CD14-positive monocyte (primary cell): ENCODE data around the gene PIK3AP1. TPM values are rescaled to one million over a fixed set of nuclear protein-coding genes. Genes with fewer than 3 reads are reported as not detected.

Source experiments
- DNase-seq, 3 donors: peaks; one replicate each; pipeline ENCODE4 v3.0.0-alpha.2; 2011 to 2022
- H2AFZ ChIP-seq: 2 replicates; pipeline ENCODE4 v1.6.0; 2012; ENCODE audit warnings: mild to moderate bottlenecking, low read depth, low read length, inconsistent platforms; ENCODE audit not compliant: insufficient read depth, poor library complexity, severe bottlenecking
- H3K27ac ChIP-seq, 2 donors: 1 replicate in 1 of 2; 2 replicates in 1 of 2; pipeline ENCODE4 v1.5.1; 2012 to 2013; ENCODE audit warnings: low read length in 2 of 2, control low read depth in 1 of 2, inconsistent platforms in 1 of 2, low read depth in 1 of 2, mild to moderate bottlenecking in 1 of 2
- H3K27me3 ChIP-seq, 2 donors: one replicate each; pipeline versions ENCODE4 v1.6.0 to v1.6.1; 2011 to 2013; ENCODE audit warnings: low read length in 2 of 2; ENCODE audit not compliant: control insufficient read depth in 2 of 2, insufficient read depth in 2 of 2
- H3K36me3 ChIP-seq, 2 donors: replicated peaks in 1 of 2; 1 replicate in 1 of 2; 2 replicates in 1 of 2; pipeline versions ENCODE4 v1.5.1 to v1.6.1; 2012 to 2013; ENCODE audit warnings: low read length in 2 of 2, control low read depth in 1 of 2, inconsistent platforms in 1 of 2, mild to moderate bottlenecking in 1 of 2; ENCODE audit not compliant: insufficient read depth in 2 of 2, control insufficient read depth in 1 of 2
- H3K4me1 ChIP-seq, 2 donors: 1 replicate in 1 of 2; 2 replicates in 1 of 2; pipeline versions ENCODE4 v1.5.1 to v1.6.1; 2012 to 2013; ENCODE audit warnings: low read length in 2 of 2, control low read depth in 1 of 2, inconsistent platforms in 1 of 2, mild to moderate bottlenecking in 1 of 2, moderate library complexity in 1 of 2; ENCODE audit not compliant: insufficient read depth in 2 of 2, control insufficient read depth in 1 of 2
- H3K4me2 ChIP-seq: replicated peaks from 2 replicates; pipeline ENCODE3; 2012; ENCODE audit warnings: low read length, moderate library complexity, mild to moderate bottlenecking; ENCODE audit not compliant: poor library complexity, severe bottlenecking; ENCODE audit errors: extremely low read depth
- H3K4me3 ChIP-seq, 3 experiments: fragments of 200-600 bp in 1 of 3; sonication (generic) in 1 of 3; replicated peaks in 1 of 3; 1 replicate in 2 of 3; 2 replicates in 1 of 3; pipeline ENCODE4 v1.5.1; 2011 to 2013; ENCODE audit warnings: low read length in 3 of 3, mild to moderate bottlenecking in 3 of 3, control low read depth in 2 of 3, low read depth in 2 of 3, inconsistent platforms in 1 of 3, moderate library complexity in 1 of 3
- H3K79me2 ChIP-seq: 2 replicates; pipeline ENCODE4 v1.6.0; 2012; ENCODE audit warnings: mild to moderate bottlenecking, control low read depth, inconsistent platforms, low read length, moderate library complexity; ENCODE audit not compliant: insufficient read depth
- H3K9ac ChIP-seq: 2 replicates; pipeline ENCODE4 v1.6.0; 2017; ENCODE audit warnings: low read length, mild to moderate bottlenecking; ENCODE audit not compliant: insufficient read depth, poor library complexity, severe bottlenecking
- H3K9me3 ChIP-seq, 2 donors: replicated peaks in 1 of 2; 1 replicate in 1 of 2; 2 replicates in 1 of 2; pipeline versions ENCODE4 v1.5.1 to v1.6.1; 2012 to 2013; ENCODE audit warnings: low read length in 2 of 2, control low read depth in 1 of 2; ENCODE audit not compliant: control insufficient read depth in 1 of 2, insufficient read depth in 1 of 2
- H4K20me1 ChIP-seq: 2 replicates; pipeline ENCODE4 v1.6.0; 2012; ENCODE audit warnings: mild to moderate bottlenecking, low read length, control low read depth, moderate library complexity; ENCODE audit not compliant: insufficient read depth
- H3K27ac Mint-ChIP-seq, 7 donors: one replicate each; pipeline ENCODE4 v1.8.0; 2020; ENCODE audit warnings: mild to moderate bottlenecking in 7 of 7, mixed read lengths in 7 of 7, moderate library complexity in 6 of 7, inconsistent platforms in 2 of 7
- H3K27me3 Mint-ChIP-seq, 3 donors: one replicate each; pipeline ENCODE4 v1.8.0; 2021 to 2022; ENCODE audit warnings: low read depth in 3 of 3, mild to moderate bottlenecking in 3 of 3, mixed read lengths in 3 of 3, moderate library complexity in 3 of 3, inconsistent platforms in 1 of 3
- H3K36me3 Mint-ChIP-seq, 2 donors: one replicate each; pipeline ENCODE4 v1.8.0; 2020; ENCODE audit warnings: mixed read lengths in 2 of 2, inconsistent platforms in 1 of 2, mild to moderate bottlenecking in 1 of 2
- H3K4me1 Mint-ChIP-seq: one replicate; pipeline ENCODE4 v1.8.0; 2020; ENCODE audit warnings: mild to moderate bottlenecking, mixed read lengths
- H3K4me3 Mint-ChIP-seq, 2 donors: one replicate each; pipeline ENCODE4 v1.8.0; 2020; ENCODE audit warnings: mild to moderate bottlenecking in 2 of 2, mixed read lengths in 2 of 2, moderate library complexity in 1 of 2
- H3K9me3 Mint-ChIP-seq, 7 donors: one replicate each; pipeline ENCODE4 v1.8.0; 2020 to 2022; ENCODE audit warnings: mixed read lengths in 7 of 7, mild to moderate bottlenecking in 6 of 7, moderate library complexity in 6 of 7, inconsistent platforms in 2 of 7
- whole genome bisulfite sequencing: methylation state at CpG from one replicate; pipeline ENCODE4 v1.1.5; 2013; ENCODE audit warnings: missing lambda C conversion rate; ENCODE audit not compliant: insufficient coverage; 5-methylcytosine and 5-hydroxymethylcytosine counted together
- intact Hi-C, 2 donors: fragments of 100-400 bp; cut with micrococcal nuclease; formaldehyde crosslinking; loops; one replicate each; pipeline versions ENCODE4 v1.15.0 to v1.15.1; 2023
- polyA plus RNA-seq, 3 donors: library from polyadenylated mRNA; depleted of rRNA in 1 of 3; unstranded in 2 of 3; stranded (reverse) in 1 of 3; fragments of 300-500 nt in 2 of 3; fragments of >200 nt in 1 of 3; fragmentation: Illumina TruSeq in 2 of 3; gene quantifications; 1 replicate in 2 of 3; 2 replicates in 1 of 3; pipeline ENCODE4 v1.2.3, GENCODE V29; 2012 to 2021
- TF ChIP-seq, protein P1 (sequence below): fragments of 200-600 bp; IDR thresholded peaks from one replicate; pipeline ENCODE4 v1.8.0; 2022; ENCODE audit warnings: antibody characterized with exemption, mild to moderate bottlenecking

PIK3AP1 gene
- polyA plus RNA-seq, 3 donors, result 95.5 to 157 (median 112) TPM

- H3K9me3 Mint-ChIP-seq, result no peaks in the 10 kb centered on the region
- Histone ChIP-seq H3K79me2 (no peaks in the 10 kb centered on the region), H3K4me3 (no peak overlapping the region), H3K27ac (no peak overlapping the region), H3K27me3 (no peaks in the 10 kb centered on the region), H4K20me1 (no peaks in the 10 kb centered on the region), H3K36me3 (no peaks in the 10 kb centered on the region), H3K9ac (no peak overlapping the region), H3K4me2 (no peak overlapping the region), H3K4me1 (peaks cover 6 to 8% of the 10 kb centered on the region in 2 donors), H3K9me3 (no peaks in the 10 kb centered on the region), H2AFZ (no peak overlapping the region)
- H3K4me1 Mint-ChIP-seq, result peaks cover 18% of the 10 kb centered on the region
- no peak overlapping the region for H3K4me3 Mint-ChIP-seq
- 100% methylated on average over 1 of the region's 4 CpGs for WGBS
- TF ChIP-seq, protein P1, sequence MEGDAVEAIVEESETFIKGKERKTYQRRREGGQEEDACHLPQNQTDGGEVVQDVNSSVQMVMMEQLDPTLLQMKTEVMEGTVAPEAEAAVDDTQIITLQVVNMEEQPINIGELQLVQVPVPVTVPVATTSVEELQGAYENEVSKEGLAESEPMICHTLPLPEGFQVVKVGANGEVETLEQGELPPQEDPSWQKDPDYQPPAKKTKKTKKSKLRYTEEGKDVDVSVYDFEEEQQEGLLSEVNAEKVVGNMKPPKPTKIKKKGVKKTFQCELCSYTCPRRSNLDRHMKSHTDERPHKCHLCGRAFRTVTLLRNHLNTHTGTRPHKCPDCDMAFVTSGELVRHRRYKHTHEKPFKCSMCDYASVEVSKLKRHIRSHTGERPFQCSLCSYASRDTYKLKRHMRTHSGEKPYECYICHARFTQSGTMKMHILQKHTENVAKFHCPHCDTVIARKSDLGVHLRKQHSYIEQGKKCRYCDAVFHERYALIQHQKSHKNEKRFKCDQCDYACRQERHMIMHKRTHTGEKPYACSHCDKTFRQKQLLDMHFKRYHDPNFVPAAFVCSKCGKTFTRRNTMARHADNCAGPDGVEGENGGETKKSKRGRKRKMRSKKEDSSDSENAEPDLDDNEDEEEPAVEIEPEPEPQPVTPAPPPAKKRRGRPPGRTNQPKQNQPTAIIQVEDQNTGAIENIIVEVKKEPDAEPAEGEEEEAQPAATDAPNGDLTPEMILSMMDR, result no peak
- peak overlapping the region in 1 of 7 donors; percentile 47 for H3K27ac Mint-ChIP-seq
- H3K36me3 Mint-ChIP-seq, result no peaks in the 10 kb centered on the region
- peak in 2 of 3 donors; percentile 20 to 23 for DNase-seq
- intact Hi-C loops, result loop anchor here (5.0 to 10.0 kb wide), 3 partner anchors 60 to 122 kb away; partner anchors contain the start of gene LCOR (in 1 of the 2)
- H3K27me3 Mint-ChIP-seq, result peaks cover 0 to 3% (median 2%) of the 10 kb centered on the region in 3 donors
These were observed 44.2 kb upstream of the PIK3AP1 start for GRCh38 chr10:96764425-96765060.

GRCh38 chr10:96758423-96758822 is 38.1 kb upstream of the PIK3AP1 start:
- Mint-ChIP-seq H3K27me3 (peaks cover 0 to 3% (median 2%) of the 10 kb centered on the region in 3 donors), H3K9me3 (no peaks in the 10 kb centered on the region), H3K36me3 (no peaks in the 10 kb centered on the region), H3K4me3 (no peak overlapping the region), H3K27ac (peak overlapping the region in 4 of 7 donors; percentile 3 to 74 (median 31)), H3K4me1 (peaks cover 26% of the 10 kb centered on the region)
- TF ChIP-seq, protein P1, result no peak
- peak; percentile 67 to 70 (median 69) for DNase-seq
- WGBS, result 0% methylated on average over 1 of the region's 1 CpG
- H2AFZ ChIP-seq, result peak overlapping the region; percentile 46
- peak overlapping the region; percentile 35 for H3K4me2 ChIP-seq
- H3K36me3 ChIP-seq, result no peaks in the 10 kb centered on the region
- intact Hi-C loops, result no loop called here
- no peak overlapping the region for H3K9ac ChIP-seq
- H3K4me3 ChIP-seq, result no peak overlapping the region
- peak overlapping the region in 1 of 2 donors; percentile 52 for H3K27ac ChIP-seq
- no peaks in the 10 kb centered on the region for H3K27me3 ChIP-seq
- no peaks in the 10 kb centered on the region for H4K20me1 ChIP-seq
- H3K9me3 ChIP-seq, result no peaks in the 10 kb centered on the region
- H3K79me2 ChIP-seq, result no peaks in the 10 kb centered on the region
- peaks cover 9 to 12% of the 10 kb centered on the region in 2 donors for H3K4me1 ChIP-seq
